Endothelial cell of umbilical vein (primary cell): Measurements from ENCODE around the gene SLC23A1. TPM values are rescaled to one million over a fixed set of nuclear protein-coding genes. Genes with fewer than 3 reads are reported as not detected.

Experiments
- BruUV-seq: library from RNA; stranded (reverse); fragments of 400-500 nt; replicated peaks from 2 replicates; lab custom pipeline; 2021; lab: Mats Ljungman, UMichigan
- CTCF ChIA-PET: fragments of 300-600, 350-600 bp; sonication (Branson Sonifier 250); formaldehyde crosslinking; loops from one replicate; lab custom pipeline; 2021; ENCODE audit warnings: antibody characterized with exemption, inconsistent platforms; lab: Charles Lee
- POLR2A ChIA-PET: fragments of 300-600, 350-600 bp; sonication (Branson Sonifier 250); formaldehyde crosslinking; loops from one replicate; lab custom pipeline; 2021; ENCODE audit warnings: antibody characterized with exemption, inconsistent platforms; lab: Charles Lee
- DNase-seq: peaks from one replicate; pipeline ENCODE4 v3.0.0-alpha.2; 2011; ENCODE audit warnings: low read depth, low spot score
- FAIRE-seq: peaks from 2 replicates; lab custom pipeline; 2011; peaks lifted over from hg19 to GRCh38; lab: Jason Lieb, UNC
- H2AFZ ChIP-seq: 2 replicates; pipeline ENCODE4 v1.6.0; 2012; ENCODE audit warnings: low read depth, low read length, control low read depth, inconsistent platforms
- H3K27ac ChIP-seq: 2 replicates; pipeline ENCODE4 v1.5.1; 2011; ENCODE audit warnings: low read depth, mild to moderate bottlenecking, control low read depth, low read length, moderate library complexity; ENCODE audit not compliant: insufficient read depth
- H3K27me3 ChIP-seq, 2 experiments: 2 replicates each; pipeline versions ENCODE4 v1.6.0 to v1.6.1; 2011; ENCODE audit warnings: low read length in 2 of 2, mixed read lengths in 1 of 2; ENCODE audit not compliant: control insufficient read depth in 2 of 2, insufficient read depth in 2 of 2
- H3K36me3 ChIP-seq, 2 experiments: 2 replicates in 1 of 2; 3 replicates in 1 of 2; pipeline ENCODE4 v1.5.1; 2011; ENCODE audit warnings: low read length in 2 of 2, mild to moderate bottlenecking in 1 of 2, moderate library complexity in 1 of 2; ENCODE audit not compliant: control insufficient read depth in 2 of 2, insufficient read depth in 2 of 2; ENCODE audit errors: extremely low read depth in 1 of 2
- H3K4me1 ChIP-seq: 3 replicates; pipeline ENCODE4 v1.5.1; 2011; ENCODE audit warnings: mild to moderate bottlenecking, low read length; ENCODE audit not compliant: control insufficient read depth, insufficient read depth; ENCODE audit errors: extremely low read depth
- H3K4me2 ChIP-seq: 2 replicates; pipeline ENCODE4 v1.6.1; 2011; ENCODE audit warnings: low read length, control low read depth, mixed read lengths; ENCODE audit not compliant: insufficient read depth
- H3K4me3 ChIP-seq, 3 experiments: fragments of 200-600 bp in 1 of 3; sonication (generic), shearing (Covaris generic) in 1 of 3; replicated peaks in 1 of 3; 2 replicates each; pipeline ENCODE4 v1.5.1; 2011 to 2016; ENCODE audit warnings: control low read depth in 3 of 3, low read length in 3 of 3, mild to moderate bottlenecking in 2 of 3, inconsistent platforms in 1 of 3, low read depth in 1 of 3, moderate library complexity in 1 of 3; ENCODE audit not compliant: insufficient read depth in 1 of 3
- H3K79me2 ChIP-seq: 2 replicates; pipeline ENCODE4 v1.6.0; 2012; ENCODE audit warnings: low read length, inconsistent platforms; ENCODE audit not compliant: control insufficient read depth, insufficient read depth
- H3K9ac ChIP-seq: replicated peaks from 2 replicates; pipeline ENCODE3; 2011; ENCODE audit warnings: low read length, control low read depth; ENCODE audit not compliant: insufficient read depth; ENCODE audit errors: extremely low read depth
- H3K9me1 ChIP-seq: replicated peaks from 3 replicates; pipeline ENCODE4 v1.6.0; 2011; ENCODE audit warnings: mild to moderate bottlenecking, low read length; ENCODE audit not compliant: control insufficient read depth, insufficient read depth; ENCODE audit errors: extremely low read depth
- H3K9me3 ChIP-seq: replicated peaks from 2 replicates; pipeline ENCODE4 v1.5.1; 2012; ENCODE audit warnings: low read length, inconsistent platforms; ENCODE audit not compliant: control insufficient read depth, insufficient read depth
- H4K20me1 ChIP-seq: replicated peaks from 2 replicates; pipeline ENCODE3; 2011; ENCODE audit warnings: mild to moderate bottlenecking, low read length; ENCODE audit not compliant: control insufficient read depth, insufficient read depth; ENCODE audit errors: extremely low read depth
- CTCF ChIP-seq, 2 donors: IDR thresholded peaks; 1 replicate in 1 of 2; 2 replicates in 1 of 2; pipeline ENCODE4 v1.5.1; 2011; ENCODE audit warnings: low read length in 2 of 2, mild to moderate bottlenecking in 2 of 2, moderate library complexity in 2 of 2, control low read depth in 1 of 2, inconsistent platforms in 1 of 2, low read depth in 1 of 2; ENCODE audit not compliant: insufficient read depth in 1 of 2; ENCODE audit errors: extremely low read depth in 1 of 2
- EZH2 ChIP-seq: IDR thresholded peaks from 2 replicates; pipeline ENCODE4 v1.6.1; 2012; ENCODE audit warnings: borderline replicate concordance, low read depth, mild to moderate bottlenecking, moderate library complexity, low read length, inconsistent platforms; ENCODE audit not compliant: severe bottlenecking
- FOS ChIP-seq: IDR thresholded peaks from 2 replicates; pipeline ENCODE4 v1.6.1; 2011; ENCODE audit warnings: mild to moderate bottlenecking, low read length, moderate library complexity, borderline replicate concordance; ENCODE audit not compliant: insufficient read depth
- GATA2 ChIP-seq: IDR thresholded peaks from 2 replicates; pipeline ENCODE4 v1.7.0; 2011; ENCODE audit warnings: low read depth, mild to moderate bottlenecking, moderate library complexity, mixed read lengths, low read length; ENCODE audit not compliant: insufficient read length, insufficient read depth
- MAX ChIP-seq: IDR thresholded peaks from 2 replicates; pipeline ENCODE4 v1.6.1; 2011; ENCODE audit not compliant: insufficient read depth, insufficient read length
- MYC ChIP-seq: IDR thresholded peaks from one replicate; pipeline ENCODE4 v1.6.1; 2011; ENCODE audit warnings: mild to moderate bottlenecking, low read depth, low read length
- POLR2A ChIP-seq: IDR thresholded peaks from 2 replicates; pipeline ENCODE4 v1.6.1; 2012; ENCODE audit warnings: low read depth, mild to moderate bottlenecking, control low read depth, low read length
- POLR2AphosphoS5 ChIP-seq: IDR thresholded peaks from 2 replicates; pipeline ENCODE4 v1.6.1; 2012; ENCODE audit warnings: low read depth, mild to moderate bottlenecking, control low read depth, low read length, moderate library complexity; ENCODE audit not compliant: insufficient read depth
- dilution Hi-C: fragments of 300-500 bp; cut with MboI; formaldehyde crosslinking; loops from one replicate; pipeline ENCODE4 v1.15.0; 2019; ENCODE audit warnings: low sequenced_read_pairs; ENCODE audit not compliant: extremely low pct_ligation_motif_present
- intact Hi-C: fragments of 100-400 bp; cut with micrococcal nuclease; formaldehyde crosslinking; loops from one replicate; pipeline ENCODE4 v1.10.0; 2022
- polyA plus RNA-seq, 4 experiments: library from polyadenylated mRNA; depleted of rRNA in 3 of 4; stranded (reverse) in 3 of 4; unstranded in 1 of 4; fragments of >200 nt; gene quantifications; 2 replicates each; pipeline versions ENCODE4 v1.2.1 to v1.2.3, GENCODE V29; 2011 to 2012; ENCODE audit warnings: missing spikeins in 1 of 4
- total RNA-seq: library from RNA; stranded (reverse); gene quantifications from 2 replicates; pipeline ENCODE4 v1.2.3, GENCODE V29; 2021

Gene SLC23A1
- total and polyA plus RNA-seq, 2 donors (not counting 3 experiments of a cell fraction or from before 2014, with no cell fraction given) = not detected

- H3K9me1 ChIP-seq = no peaks in the 10 kb centered on the region
- dilution Hi-C loops = no loop called here
- H3K36me3 ChIP-seq = no peaks in the 10 kb centered on the region
- no peaks in the 10 kb centered on the region for H3K79me2 ChIP-seq
- DNase-seq (no peak), FAIRE-seq (no peak)
- no peak overlapping the region for H3K27ac ChIP-seq
- H3K27me3 ChIP-seq = peaks cover 0 to under 1% of the 10 kb centered on the region in 2 experiments
- BruUV-seq = no TSS peak
- no peak overlapping the region for H3K4me3 ChIP-seq
- no peaks in the 10 kb centered on the region for H4K20me1 ChIP-seq
- TF ChIP-seq FOS = no peak
- no peak for TF ChIP-seq EZH2
- TF ChIP-seq CTCF (IDR thresholded peaks at IDR 0.05; ENCODE audit: extremely low read depth in 1 of 2, insufficient read depth in 1 of 2, low read depth in 1 of 2, low read length in 2 of 2) = no peak
- no peak for TF ChIP-seq POLR2A
- TF ChIP-seq POLR2AphosphoS5 = no peak
- no peak for TF ChIP-seq GATA2
- no peak for TF ChIP-seq MAX
- TF ChIP-seq MYC = no peak
- CTCF ChIA-PET = interaction anchor here (1.6 kb wide), 1 partner anchor 9 kb away, joined by 7 read pairs; no protein-coding TSS in a partner anchor
- H3K9me3 ChIP-seq = no peaks in the 10 kb centered on the region
- intact Hi-C loops = loop anchor here (10.0 kb wide), 1 partner anchor 205 kb away; the partner anchor contains the start of gene SIL1
- POLR2A ChIA-PET = no interaction called here
- peaks cover 13% of the 10 kb centered on the region for H3K4me1 ChIP-seq
- no peak overlapping the region for H2AFZ ChIP-seq
- no peak overlapping the region for H3K9ac ChIP-seq
- H3K4me2 ChIP-seq = no peak overlapping the region
Observed at GRCh38 chr5:139399501-139400121, 16.5 kb upstream of the SLC23A1 start.
